ENCODE measurements around the gene ENC1. TPM values are rescaled to one million over a fixed set of nuclear protein-coding genes. Genes with fewer than 3 reads are reported as not detected.

ENC1 gene
- total RNA-seq, 4 donors from 2014 or later = 2.8 to 20.4 (median 6.9) TPM

DNA sequence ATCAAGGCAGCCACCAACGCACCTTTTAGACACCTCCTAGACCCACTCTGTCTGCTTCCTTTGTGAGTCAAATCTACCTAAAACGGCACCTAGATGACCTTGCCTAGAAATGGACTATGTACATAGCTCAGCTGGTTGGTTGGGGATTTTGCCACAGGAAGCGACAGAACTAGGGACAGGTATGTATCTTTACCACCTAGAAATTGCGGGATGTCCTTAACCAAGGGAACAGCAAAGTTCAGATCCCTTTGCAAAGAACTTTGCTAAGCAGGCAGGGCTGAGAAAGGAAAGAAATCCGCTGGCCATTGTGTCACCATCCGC lies 2.0 kb upstream of the ENC1 start:
- TF ChIP-seq, protein P1, sequence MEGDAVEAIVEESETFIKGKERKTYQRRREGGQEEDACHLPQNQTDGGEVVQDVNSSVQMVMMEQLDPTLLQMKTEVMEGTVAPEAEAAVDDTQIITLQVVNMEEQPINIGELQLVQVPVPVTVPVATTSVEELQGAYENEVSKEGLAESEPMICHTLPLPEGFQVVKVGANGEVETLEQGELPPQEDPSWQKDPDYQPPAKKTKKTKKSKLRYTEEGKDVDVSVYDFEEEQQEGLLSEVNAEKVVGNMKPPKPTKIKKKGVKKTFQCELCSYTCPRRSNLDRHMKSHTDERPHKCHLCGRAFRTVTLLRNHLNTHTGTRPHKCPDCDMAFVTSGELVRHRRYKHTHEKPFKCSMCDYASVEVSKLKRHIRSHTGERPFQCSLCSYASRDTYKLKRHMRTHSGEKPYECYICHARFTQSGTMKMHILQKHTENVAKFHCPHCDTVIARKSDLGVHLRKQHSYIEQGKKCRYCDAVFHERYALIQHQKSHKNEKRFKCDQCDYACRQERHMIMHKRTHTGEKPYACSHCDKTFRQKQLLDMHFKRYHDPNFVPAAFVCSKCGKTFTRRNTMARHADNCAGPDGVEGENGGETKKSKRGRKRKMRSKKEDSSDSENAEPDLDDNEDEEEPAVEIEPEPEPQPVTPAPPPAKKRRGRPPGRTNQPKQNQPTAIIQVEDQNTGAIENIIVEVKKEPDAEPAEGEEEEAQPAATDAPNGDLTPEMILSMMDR (IDR thresholded peaks at IDR 0.05; ENCODE audit: low read depth) = no peak

DNA sequence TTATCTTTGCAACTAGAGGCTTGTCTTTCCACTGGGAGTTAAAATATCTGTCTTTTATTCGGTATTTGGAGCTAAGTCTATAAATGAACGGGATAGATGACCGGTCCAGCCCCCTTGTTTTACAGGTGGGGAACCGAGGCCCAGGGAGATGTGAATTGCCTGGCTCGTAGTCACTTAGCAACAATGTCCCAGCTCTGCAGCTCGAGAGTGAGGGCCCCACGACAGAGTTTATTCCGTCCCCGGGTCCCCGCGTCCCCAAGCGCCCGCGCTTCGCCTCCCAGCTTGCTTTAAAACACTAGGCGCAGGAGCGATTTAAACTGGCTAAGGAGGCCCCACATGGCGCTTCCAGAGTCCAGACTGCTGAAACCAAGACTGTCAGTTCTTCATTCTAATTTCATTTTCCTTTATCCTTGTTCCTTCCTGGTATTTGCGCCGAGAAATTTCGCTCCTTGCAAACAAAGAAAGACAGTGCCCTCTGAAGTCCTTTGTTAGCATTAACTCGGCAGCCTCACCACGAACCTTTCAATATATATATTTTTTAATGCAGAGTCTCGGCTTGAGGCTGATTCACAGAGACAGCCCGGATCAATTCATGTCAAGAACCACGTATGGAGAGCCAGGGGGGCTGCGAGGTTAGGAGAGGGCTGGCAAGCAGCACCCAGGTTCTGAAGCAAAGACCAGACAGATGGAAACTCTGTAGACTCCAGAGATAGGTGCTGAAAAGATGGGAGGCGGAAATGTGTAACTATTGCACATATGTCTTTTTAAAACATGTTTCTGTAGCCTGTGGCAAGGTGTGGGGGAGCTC lies 1.4 kb upstream of the ENC1 start:
- TF ChIP-seq, protein P1 (IDR thresholded peaks at IDR 0.05; ENCODE audit: low read depth) = no peak

DNA sequence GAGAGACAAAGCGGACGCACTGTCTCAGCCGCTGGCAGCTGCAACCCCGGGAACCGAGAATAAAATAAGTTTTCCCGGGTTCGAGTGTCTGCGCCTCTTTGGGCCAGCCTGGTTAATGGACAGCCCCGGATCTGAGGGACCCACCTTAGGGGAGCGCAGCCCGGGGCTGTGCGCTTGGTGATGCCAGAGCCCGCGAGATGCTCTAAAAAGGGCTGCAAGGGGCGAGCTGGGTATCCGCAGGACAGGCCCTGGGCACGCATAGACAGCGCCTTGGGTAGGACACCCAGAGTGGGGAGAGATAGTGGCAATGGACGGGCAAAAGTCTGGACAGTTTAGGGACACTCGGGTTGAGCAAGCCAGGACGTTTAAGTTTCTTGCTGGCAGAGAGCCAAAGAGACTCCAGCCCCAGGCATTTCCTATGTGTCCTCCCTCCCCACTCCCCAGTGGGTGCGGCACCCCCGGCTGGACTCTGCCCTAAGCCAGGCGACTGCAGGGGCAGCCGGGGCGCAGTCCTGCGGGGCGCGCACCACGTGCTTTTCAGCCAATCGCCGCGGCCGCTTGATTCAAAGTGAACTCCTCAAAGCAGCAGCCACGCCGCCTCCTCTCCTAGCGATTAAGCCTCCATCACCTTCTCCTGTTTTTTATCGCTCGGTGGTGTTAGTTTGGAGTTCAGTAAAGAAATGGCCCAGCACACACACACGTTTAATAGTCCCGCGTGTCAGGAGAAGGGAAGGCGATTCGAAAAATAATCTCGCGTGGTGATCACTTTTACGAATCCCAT lies 616 bp upstream of the ENC1 start:
- TF ChIP-seq, protein P1 (IDR thresholded peaks at IDR 0.05; ENCODE audit: low read depth) = no peak

DNA sequence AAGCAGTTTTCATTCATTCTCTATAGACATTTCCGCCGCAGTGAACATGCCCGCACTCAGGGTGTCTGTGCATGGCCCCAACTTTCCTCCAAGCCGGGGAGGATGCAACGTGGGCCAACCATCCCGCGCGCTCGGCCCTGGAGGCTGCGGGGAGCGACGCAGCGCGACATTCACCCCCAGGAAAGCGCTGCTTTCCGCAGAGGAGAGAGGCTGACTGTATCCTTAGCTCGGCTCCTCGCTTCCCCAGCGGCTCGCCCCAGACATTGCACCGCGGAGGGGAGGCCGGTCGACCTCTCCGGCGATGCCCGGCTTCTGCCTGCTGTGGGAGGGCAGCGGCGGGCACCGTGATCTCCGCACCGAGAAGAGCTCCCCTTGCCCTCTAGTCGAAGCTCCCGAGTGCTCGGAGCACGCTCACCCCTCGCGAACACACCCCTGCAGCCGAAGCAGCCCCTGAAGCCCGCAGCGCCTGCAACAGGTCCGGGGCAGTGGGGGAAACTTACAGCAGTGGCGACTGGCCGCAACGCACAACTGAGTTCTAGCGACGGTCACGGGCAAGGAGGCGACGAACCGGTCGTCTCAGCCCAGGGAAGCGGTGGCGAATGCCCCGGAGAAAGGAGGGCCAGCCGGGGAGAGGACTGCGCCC lies 600 bp downstream of the ENC1 start:
- TF ChIP-seq, protein P1 (IDR thresholded peaks at IDR 0.05; ENCODE audit: low read depth) = no peak

DNA sequence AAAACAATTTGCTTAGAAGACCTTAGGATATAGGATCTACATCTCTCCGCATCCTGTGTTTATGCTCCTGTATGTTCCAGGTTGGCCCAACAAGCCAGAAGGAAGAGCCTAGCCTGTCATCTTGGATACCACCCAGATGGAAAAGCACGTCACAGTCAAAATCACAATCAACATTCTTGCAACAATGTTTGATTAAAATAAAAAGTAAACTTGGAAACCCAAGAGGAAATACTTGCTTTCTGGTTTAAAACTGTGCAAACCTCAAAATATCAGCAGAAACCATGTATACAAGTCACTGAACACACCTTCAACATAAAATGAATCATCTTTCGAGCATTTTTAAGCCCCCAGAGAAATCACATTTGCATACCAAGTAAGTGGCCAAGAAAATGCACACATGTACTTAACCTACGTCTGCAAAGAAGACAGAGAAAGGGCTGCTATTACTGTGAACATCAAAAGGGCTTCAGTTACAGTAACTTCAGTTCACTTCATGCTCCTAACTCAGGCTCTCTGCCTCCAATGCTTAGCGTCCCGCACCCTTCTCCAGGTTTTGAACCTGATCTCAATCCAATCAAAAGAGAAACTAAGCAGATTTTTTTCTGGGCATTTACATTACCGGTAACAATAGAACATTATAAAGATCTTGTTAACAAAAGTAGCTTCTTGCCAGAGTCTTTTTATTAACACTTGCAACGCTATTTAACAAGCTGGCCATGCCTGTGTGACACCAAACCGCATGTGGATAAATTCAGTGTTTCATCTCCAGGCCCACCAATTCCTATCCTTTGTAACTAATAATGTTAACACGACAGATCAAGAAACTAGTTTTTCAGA lies 1.3 kb downstream of the ENC1 start:
- TF ChIP-seq, protein P1 (IDR thresholded peaks at IDR 0.05; ENCODE audit: low read depth) = no peak

DNA sequence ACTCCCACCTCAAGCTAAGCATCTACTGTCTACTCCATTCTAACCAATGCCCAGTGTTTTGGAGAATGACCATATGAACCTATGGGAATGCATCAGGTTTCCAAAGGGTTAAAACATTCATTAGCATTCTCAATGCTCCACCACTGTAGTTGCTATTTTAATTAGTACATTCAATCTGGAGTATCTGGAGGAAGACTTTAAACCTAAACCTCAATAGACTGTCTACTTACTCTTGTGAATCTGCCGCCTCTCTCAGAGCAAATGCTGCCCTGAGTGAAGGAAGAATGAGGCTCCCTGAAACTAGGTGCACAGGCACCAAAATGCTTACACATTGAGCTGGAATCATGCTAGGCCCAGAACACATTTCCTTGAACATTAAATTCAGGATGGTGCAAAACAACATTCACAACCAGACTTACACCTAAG lies 2.0 kb downstream of the ENC1 start:
- TF ChIP-seq, protein P1 (IDR thresholded peaks at IDR 0.05; ENCODE audit: low read depth) = no peak
